Uterus (tissue), 2 donors: ENCODE data around the gene SUGCT.

Experiments used
- POLR2A ChIP-seq, 2 donors: fragments of 450-650 bp; IDR thresholded peaks; one replicate each; pipeline ENCODE4 v1.6.1; 2016; ENCODE audit warnings: antibody characterized with exemption in 2 of 2, mild to moderate bottlenecking in 1 of 2, moderate library complexity in 1 of 2
- TF ChIP-seq, protein P1 (sequence below), 4 experiments: fragments of 200-600 bp in 2 of 4; fragments of 450-650 bp in 2 of 4; sonication (generic) in 2 of 4; IDR thresholded peaks; one replicate each; pipeline ENCODE4 v1.5.1; 2016 to 2019; ENCODE audit warnings: antibody characterized with exemption in 4 of 4, mild to moderate bottlenecking in 2 of 4, moderate library complexity in 1 of 4

DNA sequence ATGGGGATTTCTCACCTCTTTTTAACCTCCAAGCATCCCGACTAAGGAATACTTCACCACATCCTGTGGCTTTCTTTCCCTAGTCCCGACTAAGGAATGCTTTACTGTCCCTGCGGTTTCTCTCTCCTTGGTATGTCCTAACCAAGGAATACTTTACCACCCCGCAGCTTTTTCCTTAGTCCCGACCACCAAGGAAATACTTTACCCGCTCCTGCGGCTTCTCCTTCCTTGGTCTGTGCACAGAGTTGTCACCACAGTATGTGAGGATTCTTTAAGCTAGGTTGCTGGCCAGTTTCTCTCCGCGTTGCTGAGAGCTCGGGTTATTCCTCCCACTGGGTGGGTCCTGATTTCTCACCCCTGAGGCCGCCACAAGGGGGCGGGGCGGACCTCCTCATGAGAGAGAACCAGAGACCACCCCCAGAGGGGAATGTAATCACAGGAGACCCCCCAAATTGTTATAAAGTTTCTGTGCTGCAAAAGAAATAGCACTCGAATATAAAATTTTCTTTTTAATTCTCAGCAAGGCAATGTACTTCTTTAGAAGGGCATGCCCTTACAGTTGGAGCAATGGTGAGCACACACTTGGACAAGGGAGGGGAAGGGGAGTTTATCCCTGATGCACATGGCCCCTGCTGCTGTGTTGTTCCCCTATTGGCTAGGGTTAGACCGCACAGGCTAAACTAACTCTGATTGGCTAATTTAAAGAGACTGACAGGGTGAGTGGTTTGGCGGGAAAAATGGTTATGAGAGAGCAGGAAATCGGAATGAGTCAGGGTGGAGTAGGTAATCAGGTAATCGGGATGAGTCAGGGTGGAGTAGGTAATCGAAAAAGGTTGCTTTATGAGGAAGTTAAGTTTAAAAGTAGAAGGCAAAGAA lies 12.8 kb downstream of the SUGCT start:
- TF ChIP-seq, protein P1, sequence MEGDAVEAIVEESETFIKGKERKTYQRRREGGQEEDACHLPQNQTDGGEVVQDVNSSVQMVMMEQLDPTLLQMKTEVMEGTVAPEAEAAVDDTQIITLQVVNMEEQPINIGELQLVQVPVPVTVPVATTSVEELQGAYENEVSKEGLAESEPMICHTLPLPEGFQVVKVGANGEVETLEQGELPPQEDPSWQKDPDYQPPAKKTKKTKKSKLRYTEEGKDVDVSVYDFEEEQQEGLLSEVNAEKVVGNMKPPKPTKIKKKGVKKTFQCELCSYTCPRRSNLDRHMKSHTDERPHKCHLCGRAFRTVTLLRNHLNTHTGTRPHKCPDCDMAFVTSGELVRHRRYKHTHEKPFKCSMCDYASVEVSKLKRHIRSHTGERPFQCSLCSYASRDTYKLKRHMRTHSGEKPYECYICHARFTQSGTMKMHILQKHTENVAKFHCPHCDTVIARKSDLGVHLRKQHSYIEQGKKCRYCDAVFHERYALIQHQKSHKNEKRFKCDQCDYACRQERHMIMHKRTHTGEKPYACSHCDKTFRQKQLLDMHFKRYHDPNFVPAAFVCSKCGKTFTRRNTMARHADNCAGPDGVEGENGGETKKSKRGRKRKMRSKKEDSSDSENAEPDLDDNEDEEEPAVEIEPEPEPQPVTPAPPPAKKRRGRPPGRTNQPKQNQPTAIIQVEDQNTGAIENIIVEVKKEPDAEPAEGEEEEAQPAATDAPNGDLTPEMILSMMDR (IDR thresholded peaks at IDR 0.05): no peak
- TF ChIP-seq POLR2A (IDR thresholded peaks at IDR 0.05): no peak
